MM.1S (cell line): ENCODE data around the gene UGT2B28.
"Not testable (repeated sequence)": the region's sequence is repeated elsewhere in the genome, so short reads cannot be mapped to it uniquely, and the experiment has no call there.

Experiments used
- DNase-seq: peaks from one replicate; pipeline ENCODE4 v3.0.0-alpha.2; 2015
- H2AFZ ChIP-seq: fragments of 300-600 bp; sonication (generic); 2 replicates; pipeline ENCODE4 v1.6.0; 2016; ENCODE audit warnings: antibody characterized with exemption, low read length
- H3F3A ChIP-seq: fragments of 300-600 bp; sonication (generic); 2 replicates; pipeline ENCODE4 v1.6.1; 2016; ENCODE audit warnings: mild to moderate bottlenecking, antibody characterized with exemption, low read length, moderate library complexity, mixed read lengths; ENCODE audit not compliant: insufficient read depth
- H3K27ac ChIP-seq: fragments of 300-600 bp; sonication (generic); 2 replicates; pipeline ENCODE4 v1.5.1; 2016; ENCODE audit warnings: mild to moderate bottlenecking, low read length
- H3K27me3 ChIP-seq: fragments of 300-600 bp; sonication (generic); replicated peaks from 2 replicates; pipeline ENCODE4 v1.6.0; 2016; ENCODE audit warnings: low read length; ENCODE audit not compliant: insufficient read depth
- H3K36me3 ChIP-seq: fragments of 300-600 bp; sonication (generic); replicated peaks from 2 replicates; pipeline ENCODE4 v1.6.1; 2016; ENCODE audit warnings: mild to moderate bottlenecking, low read length, mixed read lengths; ENCODE audit not compliant: insufficient read depth
- H3K4me1 ChIP-seq: fragments of 300-600 bp; sonication (generic); 2 replicates; pipeline ENCODE4 v1.6.1; 2016; ENCODE audit warnings: low read length, mixed read lengths
- H3K4me2 ChIP-seq: fragments of 300-600 bp; sonication (generic); 2 replicates; pipeline ENCODE4 v1.6.0; 2016; ENCODE audit warnings: low read depth, low read length
- H3K4me3 ChIP-seq: fragments of 300-600 bp; sonication (generic); 2 replicates; pipeline ENCODE4 v1.5.1; 2016; ENCODE audit warnings: low read length, mixed read lengths
- H3K79me2 ChIP-seq: fragments of 300-600 bp; sonication (generic); 2 replicates; pipeline ENCODE4 v1.6.1; 2016; ENCODE audit warnings: mixed run types, low read length, mixed read lengths
- H3K9ac ChIP-seq: fragments of 300-600 bp; sonication (generic); 2 replicates; pipeline ENCODE4 v1.6.1; 2016; ENCODE audit warnings: low read length, mixed read lengths
- H3K9me2 ChIP-seq: fragments of 300-600 bp; sonication (generic); replicated peaks from 2 replicates; pipeline ENCODE4 v1.6.1; 2016; ENCODE audit warnings: mild to moderate bottlenecking, low read length, mixed read lengths; ENCODE audit not compliant: insufficient read depth
- H3K9me3 ChIP-seq: fragments of 300-600 bp; sonication (generic); replicated peaks from 2 replicates; pipeline ENCODE4 v1.6.1; 2016; ENCODE audit warnings: mild to moderate bottlenecking, low read length, mixed read lengths; ENCODE audit not compliant: insufficient read depth
- H4K20me1 ChIP-seq: fragments of 300-600 bp; sonication (generic); 2 replicates; pipeline ENCODE4 v1.6.1; 2016; ENCODE audit warnings: mild to moderate bottlenecking, low read length, moderate library complexity, mixed read lengths; ENCODE audit not compliant: insufficient read depth
- CTCF ChIP-seq: fragments of 300-600 bp; sonication (generic); IDR thresholded peaks from 2 replicates; pipeline ENCODE4 v1.5.1; 2016; ENCODE audit warnings: antibody characterized with exemption, low read length, mixed read lengths
- EZH2 ChIP-seq: fragments of 300-600 bp; sonication (generic); optimal IDR thresholded peaks from 2 replicates; pipeline ENCODE3; 2017; ENCODE audit warnings: low read depth, mild to moderate bottlenecking, antibody characterized with exemption, low read length, mixed read lengths
- EZH2phosphoT487 ChIP-seq: fragments of 300-600 bp; sonication (generic); IDR thresholded peaks from 2 replicates; pipeline ENCODE4 v1.6.1; 2018; ENCODE audit warnings: antibody characterized with exemption, low read length

Gene UGT2B28

GRCh38 chr4:69323284-69323683 lies 43.0 kb downstream of the UGT2B28 start:
- Histone ChIP-seq H3K9me3 (no peaks in the 10 kb centered on the region), H3K27ac (no peak overlapping the region), H3K4me2 (no peak overlapping the region), H4K20me1 (no peaks in the 10 kb centered on the region), H3F3A (peaks cover 11% of the 10 kb centered on the region), H3K4me1 (peaks cover 26% of the 10 kb centered on the region), H2AFZ (no peak overlapping the region), H3K9me2 (no peaks in the 10 kb centered on the region), H3K79me2 (no peaks in the 10 kb centered on the region), H3K36me3 (no peaks in the 10 kb centered on the region), H3K27me3 (no peaks in the 10 kb centered on the region), H3K4me3 (no peak overlapping the region), H3K9ac (no peak overlapping the region)
- TF ChIP-seq CTCF = no peak
- TF ChIP-seq EZH2 = no peak
- no peak for TF ChIP-seq EZH2phosphoT487
- DNase-seq = no peak

- Histone ChIP-seq H2AFZ (no peak overlapping the region), H3K4me2 (no peak overlapping the region), H3F3A (no peaks in the 10 kb centered on the region), H3K9me3 (no peaks in the 10 kb centered on the region), H3K27ac (no peak overlapping the region), H3K4me3 (no peak overlapping the region), H3K36me3 (no peaks in the 10 kb centered on the region), H3K4me1 (no peaks in the 10 kb centered on the region), H4K20me1 (no peaks in the 10 kb centered on the region), H3K9ac (no peak overlapping the region), H3K9me2 (no peaks in the 10 kb centered on the region), H3K79me2 (no peaks in the 10 kb centered on the region), H3K27me3 (no peaks in the 10 kb centered on the region)
- no peak for DNase-seq
- TF ChIP-seq EZH2phosphoT487 = no peak
- no peak for TF ChIP-seq EZH2
- no peak for TF ChIP-seq CTCF
Observed at GRCh38 chr4:69330345-69331047, 50.2 kb downstream of the UGT2B28 start.

GRCh38 chr4:69331304-69331703 lies 51.0 kb downstream of the UGT2B28 start:
- H3K4me3 ChIP-seq, H3F3A ChIP-seq, H4K20me1 ChIP-seq, H3K79me2 ChIP-seq, H3K9me3 ChIP-seq, H3K9me2 ChIP-seq, H2AFZ ChIP-seq, H3K27me3 ChIP-seq, H3K4me2 ChIP-seq, H3K4me1 ChIP-seq, DNase-seq, H3K36me3 ChIP-seq, H3K27ac ChIP-seq, H3K9ac ChIP-seq: not testable (repeated sequence)

- H3K36me3 ChIP-seq, H3K27ac ChIP-seq, H3K79me2 ChIP-seq, H3K4me1 ChIP-seq, H2AFZ ChIP-seq, DNase-seq, H4K20me1 ChIP-seq, H3K9ac ChIP-seq, H3K4me3 ChIP-seq, H3K9me3 ChIP-seq, H3F3A ChIP-seq, H3K27me3 ChIP-seq, H3K4me2 ChIP-seq, H3K9me2 ChIP-seq: not testable (repeated sequence)
- peak; percentile 22; the same call in 1 of the 2 replicates for TF ChIP-seq CTCF
Observed at GRCh38 chr4:69335485-69335884, 55.2 kb downstream of the UGT2B28 start.

- H3K9me3 ChIP-seq, H3K9ac ChIP-seq, H3K9me2 ChIP-seq, H3K4me3 ChIP-seq, DNase-seq, H3F3A ChIP-seq, H3K4me2 ChIP-seq, H4K20me1 ChIP-seq, H3K27ac ChIP-seq, H3K79me2 ChIP-seq, H3K4me1 ChIP-seq, H3K36me3 ChIP-seq, H2AFZ ChIP-seq, H3K27me3 ChIP-seq: not testable (repeated sequence)
Observed at GRCh38 chr4:69343114-69343513, 62.8 kb downstream of the UGT2B28 start.
